GM18868 (cell line): ENCODE data around the gene EMC6.
"Not testable (repeated sequence)": the region's sequence is repeated elsewhere in the genome, so short reads cannot be mapped to it uniquely, and the experiment has no call there.

Experiments
- ATAC-seq: cut with Tn5 transposase; IDR thresholded peaks from one replicate; pipeline ENCODE4 v1.9.1; 2021; ENCODE audit warnings: mild to moderate bottlenecking, moderate library complexity; ENCODE audit not compliant: unreplicated experiment

The EMC6 gene

GRCh38 chr17:3704931-3705717 is 36.5 kb downstream of the EMC6 start:
- ATAC-seq: no peak

- ATAC-seq: not testable (repeated sequence)
These were observed 37.0 kb downstream of the EMC6 start for GRCh38 chr17:3705718-3705984.

GRCh38 chr17:3708366-3708765 is 39.8 kb downstream of the EMC6 start:
- ATAC-seq: no peak

- peak; percentile 92 for ATAC-seq
These were observed 42.4 kb downstream of the EMC6 start for GRCh38 chr17:3710951-3711383.

GRCh38 chr17:3712811-3713463 is 44.3 kb downstream of the EMC6 start:
- ATAC-seq: no peak

GRCh38 chr17:3715296-3715695 is 46.7 kb downstream of the EMC6 start:
- ATAC-seq: no peak

GRCh38 chr17:3718201-3718600 is 49.6 kb downstream of the EMC6 start:
- ATAC-seq: no peak

GRCh38 chr17:3719265-3719664 is 50.7 kb downstream of the EMC6 start:
- ATAC-seq: no peak
